H1 (cell line): Measurements from ENCODE around the gene ABCD1. TPM values are rescaled to one million over a fixed set of nuclear protein-coding genes. Genes with fewer than 3 reads are reported as not detected.

Experiments
- CBX8 ChIP-seq: fragments of 300-800, 300-1000 bp; sonication (generic); IDR thresholded peaks from 2 replicates; pipeline ENCODE4 v1.7.1; 2016; ENCODE audit warnings: low read depth, low read length, borderline replicate concordance
- RXRA ChIP-seq: IDR thresholded peaks from 2 replicates; pipeline ENCODE4 v1.6.1; 2011; ENCODE audit warnings: low read depth, mild to moderate bottlenecking, low read length, moderate library complexity; ENCODE audit not compliant: insufficient read depth
- SIX5 ChIP-seq: IDR thresholded peaks from 2 replicates; pipeline ENCODE4 v1.6.1; 2011; ENCODE audit warnings: mild to moderate bottlenecking, low read depth, low read length
- YY1 ChIP-seq: IDR thresholded peaks from 2 replicates; pipeline ENCODE4 v1.6.1; 2011; ENCODE audit warnings: low read depth, mild to moderate bottlenecking, low read length
- polyA plus RNA-seq, 7 experiments: library from polyadenylated mRNA; depleted of rRNA in 3 of 7; stranded (reverse) in 5 of 7; unstranded in 2 of 7; fragments of >200 nt in 5 of 7; fragments of 200-250 nt in 2 of 7; gene quantifications; 1 replicate in 5 of 7; 2 replicates in 1 of 7; 4 replicates in 1 of 7; pipeline versions ENCODE4 v1.2.1 to v1.2.3, GENCODE V29; 2011 to 2013; ENCODE audit warnings: missing spikeins in 2 of 7, mixed read lengths in 2 of 7
- total RNA-seq: library from RNA; stranded (reverse); fragmentation: NEBNext Ultra II Directional; extraction: Animal tissue kit (Norgen Biotek cat#: 25700); gene quantifications from 2 replicates; pipeline ENCODE4 v1.2.1, GENCODE V29; 2021
- TF ChIP-seq, protein P1 (sequence below): IDR thresholded peaks from 2 replicates; pipeline ENCODE4 v1.6.1; 2011; ENCODE audit warnings: low read length, improper control_type of control experiment

Gene ABCD1
- total and polyA plus RNA-seq, 2 of the 8 experiments (the other 6 are each of a cell fraction or from before 2014, with no cell fraction given): 3.1 to 6.6 TPM

DNA sequence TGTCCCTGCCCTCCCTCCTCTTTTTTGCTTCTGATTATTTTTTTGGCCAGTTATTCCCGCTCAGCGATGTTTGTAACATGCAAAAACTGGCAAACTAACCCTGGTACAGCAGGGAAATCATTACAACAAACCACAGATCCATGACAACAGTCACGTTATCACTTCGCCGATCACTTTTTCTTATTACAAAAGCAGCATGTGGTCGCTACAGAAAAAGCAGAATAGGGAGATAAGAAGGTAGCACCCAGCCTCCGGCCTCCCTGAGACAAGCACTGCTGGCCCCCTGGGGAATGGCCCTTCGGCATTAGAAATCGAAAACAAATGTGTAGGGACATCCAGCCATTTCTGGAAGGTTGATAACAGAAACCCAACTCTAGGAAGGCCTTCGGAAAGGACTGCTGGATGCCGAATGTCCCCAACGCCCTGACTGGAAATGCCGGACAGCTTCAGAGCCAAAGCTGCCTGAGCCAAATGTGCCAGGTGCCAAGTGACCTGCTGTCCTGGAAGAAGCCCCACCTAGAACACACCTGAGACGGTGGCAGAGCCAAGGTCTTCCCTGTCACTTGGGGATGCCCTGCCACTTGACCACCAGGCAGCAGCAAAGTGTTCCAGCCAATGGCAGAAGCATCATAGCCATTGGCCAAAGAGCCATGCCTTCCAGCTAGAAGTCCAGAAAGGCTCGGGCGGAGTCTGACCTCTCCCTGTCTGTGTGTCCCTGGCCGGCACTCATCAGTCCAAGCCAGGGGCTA, 66.6 kb downstream of the ABCD1 start (continued):
- TF ChIP-seq CBX8 (no peak), SIX5 (no peak), YY1 (no peak), RXRA (no peak)
- TF ChIP-seq, protein P1, sequence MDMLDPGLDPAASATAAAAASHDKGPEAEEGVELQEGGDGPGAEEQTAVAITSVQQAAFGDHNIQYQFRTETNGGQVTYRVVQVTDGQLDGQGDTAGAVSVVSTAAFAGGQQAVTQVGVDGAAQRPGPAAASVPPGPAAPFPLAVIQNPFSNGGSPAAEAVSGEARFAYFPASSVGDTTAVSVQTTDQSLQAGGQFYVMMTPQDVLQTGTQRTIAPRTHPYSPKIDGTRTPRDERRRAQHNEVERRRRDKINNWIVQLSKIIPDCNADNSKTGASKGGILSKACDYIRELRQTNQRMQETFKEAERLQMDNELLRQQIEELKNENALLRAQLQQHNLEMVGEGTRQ: no peak
